Suppressor macrophage treated with lipopolysaccharide for 1 hour (primary cell): Measurements from ENCODE around the gene FMNL2.
A peak's percentile ranks its signal among the peaks of the same experiment; 100 is the strongest.

Experiments
- DNase-seq, 3 donors: peaks; one replicate each; pipeline ENCODE4 v3.0.0-alpha.2; 2020 to 2022

Gene FMNL2

GRCh38 chr2:152452256-152452973 is 117.4 kb downstream of the FMNL2 start:
- no peak for DNase-seq

GRCh38 chr2:152453129-152453911 is 118.3 kb downstream of the FMNL2 start:
- DNase-seq = no peak

- no peak for DNase-seq
These were observed 119.4 kb downstream of the FMNL2 start for GRCh38 chr2:152454371-152454770.

- no peak for DNase-seq
These were observed 120.0 kb downstream of the FMNL2 start for GRCh38 chr2:152454960-152455359.

GRCh38 chr2:152455738-152456137 is 120.8 kb downstream of the FMNL2 start:
- no peak for DNase-seq

GRCh38 chr2:152456262-152456661 is 121.3 kb downstream of the FMNL2 start:
- DNase-seq = no peak

- DNase-seq = no peak
These were observed 123.5 kb downstream of the FMNL2 start for GRCh38 chr2:152458441-152458940.

GRCh38 chr2:152459091-152459490 is 124.1 kb downstream of the FMNL2 start:
- no peak for DNase-seq

- DNase-seq = no peak
These were observed 125.6 kb downstream of the FMNL2 start for GRCh38 chr2:152460567-152460966.

GRCh38 chr2:152462120-152462519 is 127.1 kb downstream of the FMNL2 start:
- DNase-seq = peak; percentile 46 to 73 (median 71)

- no peak for DNase-seq
These were observed 127.8 kb downstream of the FMNL2 start for GRCh38 chr2:152462779-152463178.

GRCh38 chr2:152464851-152465470 is 130.0 kb downstream of the FMNL2 start:
- DNase-seq = no peak

- DNase-seq = no peak
These were observed 130.6 kb downstream of the FMNL2 start for GRCh38 chr2:152465541-152465940.

- DNase-seq = no peak
These were observed 131.1 kb downstream of the FMNL2 start for GRCh38 chr2:152466041-152466440.

- DNase-seq = peak; percentile 63 to 77 (median 66)
These were observed 132.2 kb downstream of the FMNL2 start for GRCh38 chr2:152466980-152467676.

GRCh38 chr2:152467677-152468410 is 132.9 kb downstream of the FMNL2 start:
- DNase-seq = peak in 1 of 3 donors; percentile 46

GRCh38 chr2:152468899-152469692 is 134.1 kb downstream of the FMNL2 start:
- peak; percentile 65 to 82 (median 67) for DNase-seq

GRCh38 chr2:152470861-152471854 is 136.2 kb downstream of the FMNL2 start:
- no peak for DNase-seq

- DNase-seq = no peak
These were observed 137.5 kb downstream of the FMNL2 start for GRCh38 chr2:152472481-152472887.
